NCI-H1105 treated with DMSO at 0.1 percent for 48 hours (cell line): ENCODE measurements around the gene FOS.
"Not testable (repeated sequence)": the region's sequence is repeated elsewhere in the genome, so short reads cannot be mapped to it uniquely, and the experiment has no call there.

Source experiments
- DNase-seq: peaks from one replicate; lab custom pipeline; 2025; lab: John Stamatoyannopoulos, UW

FOS gene

GRCh38 chr14:75277008-75277814 is 1.4 kb upstream of the FOS start:
- DNase-seq = peak; percentile 72

- DNase-seq = peak; percentile 51
These were observed 710 bp upstream of the FOS start for GRCh38 chr14:75277815-75278421.

GRCh38 chr14:75279153-75279762 is 630 bp downstream of the FOS start:
- peak; percentile 66 for DNase-seq

- DNase-seq = no peak
These were observed 1.2 kb downstream of the FOS start for GRCh38 chr14:75279763-75280290.

GRCh38 chr14:75280291-75280830 is 1.7 kb downstream of the FOS start:
- no peak for DNase-seq

GRCh38 chr14:75280831-75281653 is 2.4 kb downstream of the FOS start:
- DNase-seq = no peak

GRCh38 chr14:75281654-75282019 is 3.0 kb downstream of the FOS start:
- no peak for DNase-seq

GRCh38 chr14:75282170-75282554 is 3.5 kb downstream of the FOS start:
- no peak for DNase-seq

GRCh38 chr14:75282555-75283161 is 4.0 kb downstream of the FOS start:
- not testable (repeated sequence) for DNase-seq

GRCh38 chr14:75283162-75283832 is 4.7 kb downstream of the FOS start:
- no peak for DNase-seq

- no peak for DNase-seq
These were observed 5.4 kb downstream of the FOS start for GRCh38 chr14:75283833-75284563.

- DNase-seq = no peak
These were observed 6.7 kb downstream of the FOS start for GRCh38 chr14:75285331-75285730.

- no peak for DNase-seq
These were observed 7.7 kb downstream of the FOS start for GRCh38 chr14:75286313-75286712.

GRCh38 chr14:75289840-75290388 is 11.3 kb downstream of the FOS start:
- DNase-seq = no peak

GRCh38 chr14:75290851-75291250 is 12.2 kb downstream of the FOS start:
- DNase-seq = no peak

GRCh38 chr14:75291331-75291730 is 12.7 kb downstream of the FOS start:
- DNase-seq = no peak

- no peak for DNase-seq
These were observed 13.5 kb downstream of the FOS start for GRCh38 chr14:75292101-75292563.

- DNase-seq = no peak
These were observed 14.3 kb downstream of the FOS start for GRCh38 chr14:75292886-75293285.

GRCh38 chr14:75293920-75294648 is 15.5 kb downstream of the FOS start:
- DNase-seq = peak; percentile 90
